HepG2 (cell line): ENCODE measurements around the gene MAIP1. TPM values are rescaled to one million over a fixed set of nuclear protein-coding genes. Genes with fewer than 3 reads are reported as not detected.

ENCODE experiments used
- BCL6 ChIP-seq: IDR thresholded peaks from 2 replicates; pipeline ENCODE4 v1.6.1; 2016; ENCODE audit warnings: missing genetic modification reagents, missing compliant biosample characterization
- CHD4 ChIP-seq: fragments of 200-600 bp; sonication (generic); IDR thresholded peaks from 2 replicates; pipeline ENCODE4 v1.7.0; 2017; ENCODE audit warnings: mild to moderate bottlenecking, low read length, borderline replicate concordance
- HDAC2 ChIP-seq: sonication (generic); formaldehyde crosslinking; IDR thresholded peaks from 2 replicates; pipeline ENCODE4 v1.4.0; 2020; ENCODE audit warnings: missing genetic modification reagents
- HNRNPLL ChIP-seq: fragments of 200-400 bp; formaldehyde crosslinking; IDR thresholded peaks from 2 replicates; pipeline ENCODE4 v1.6.1; 2017; ENCODE audit warnings: mild to moderate bottlenecking, low read depth, low read length; ENCODE audit not compliant: poor library complexity, severe bottlenecking
- PITX1 ChIP-seq: sonication (generic); formaldehyde crosslinking; IDR thresholded peaks from 2 replicates; pipeline ENCODE4 v1.5.1; 2020; ENCODE audit warnings: mild to moderate bottlenecking, missing genetic modification reagents
- TGIF2 ChIP-seq: IDR thresholded peaks from 2 replicates; pipeline ENCODE4 v1.6.1; 2016; ENCODE audit warnings: control low read depth, missing compliant biosample characterization
- ZBTB40 ChIP-seq, 2 experiments: fragments of 450-650 bp in 1 of 2; sonication (generic) in 1 of 2; formaldehyde crosslinking in 1 of 2; IDR thresholded peaks; 2 replicates each; pipeline versions ENCODE4 v1.6.1 to v1.8.0; 2016 to 2022; ENCODE audit warnings: antibody characterized with exemption in 1 of 2, mild to moderate bottlenecking in 1 of 2, missing genetic modification reagents in 1 of 2
- ZFAT ChIP-seq: sonication (generic); formaldehyde crosslinking; conservative IDR thresholded peaks from 2 replicates; pipeline ENCODE4 v1.8.1; 2023; ENCODE audit warnings: missing genetic modification reagents, inconsistent platforms
- ZNF205 ChIP-seq: IDR thresholded peaks from 2 replicates; pipeline ENCODE4 v1.6.1; 2018; ENCODE audit warnings: missing biosample characterization, missing genetic modification reagents
- ZNF207 ChIP-seq: fragments of 450-650 bp; IDR thresholded peaks from 2 replicates; pipeline ENCODE4 v1.6.1; 2016; ENCODE audit warnings: antibody characterized with exemption, borderline replicate concordance
- ZNF543 ChIP-seq: sonication (generic); formaldehyde crosslinking; IDR thresholded peaks from 2 replicates; pipeline ENCODE4 v1.4.0; 2020; ENCODE audit warnings: mild to moderate bottlenecking, missing genetic modification reagents
- ZNF772 ChIP-seq: sonication (generic); formaldehyde crosslinking; IDR thresholded peaks from 2 replicates; pipeline ENCODE4 v1.5.0; 2020; ENCODE audit warnings: mild to moderate bottlenecking, missing genetic modification reagents
- ZNF878 ChIP-seq: sonication (generic); formaldehyde crosslinking; IDR thresholded peaks from 2 replicates; pipeline ENCODE4 v1.8.1; 2023; ENCODE audit warnings: mild to moderate bottlenecking, missing genetic modification reagents, moderate library complexity
- polyA plus RNA-seq, 8 experiments: library from polyadenylated mRNA; depleted of rRNA in 3 of 8; stranded (reverse) in 7 of 8; unstranded in 1 of 8; fragments of >200 nt; fragmentation: Illumina TruSeq in 4 of 8; extraction: Trizol in 4 of 8; gene quantifications; 2 replicates each; pipeline versions ENCODE4 v1.2.1 to v1.2.3, GENCODE V29; 2011 to 2016; ENCODE audit warnings: low read depth in 4 of 8, missing spikeins in 1 of 8, mixed read lengths in 1 of 8; ENCODE audit not compliant: insufficient read depth in 1 of 8
- total RNA-seq, 5 experiments: library from RNA; depleted of rRNA; stranded (reverse); fragments of >200 nt; fragmentation: Illumina TruSeq; extraction: Trizol; gene quantifications; 2 replicates each; pipeline ENCODE4 v1.2.3, GENCODE V29; 2016; ENCODE audit warnings: low read depth in 1 of 5
- TF ChIP-seq, protein P1 (sequence below): sonication (generic); formaldehyde crosslinking; IDR thresholded peaks from 2 replicates; pipeline ENCODE4 v1.5.0; 2020; ENCODE audit warnings: mild to moderate bottlenecking, missing genetic modification reagents, moderate library complexity
- TF ChIP-seq, protein P2 (sequence below): sonication (generic); formaldehyde crosslinking; IDR thresholded peaks from 2 replicates; pipeline ENCODE4 v1.4.0; 2020; ENCODE audit warnings: missing genetic modification reagents
- TF ChIP-seq, protein P3 (sequence below): sonication (generic); formaldehyde crosslinking; IDR thresholded peaks from 2 replicates; pipeline ENCODE4 v1.5.0; 2020; ENCODE audit warnings: missing genetic modification reagents, mild to moderate bottlenecking, borderline replicate concordance

The MAIP1 gene
- total and polyA plus RNA-seq, 2 of the 13 experiments (the other 11 are each of a cell fraction or from before 2014, with no cell fraction given) = 22.3 to 72.9 TPM

- TF ChIP-seq ZBTB40 (IDR thresholded peaks at IDR 0.05) (peak; percentile 93), ZBTB40 (CRISPR knock-in tag; IDR thresholded peaks at IDR 0.05) (peak; percentile 89), ZNF772 (CRISPR knock-in tag) (peak; percentile 98; the same call in 1 of the 2 replicates), TGIF2 (0 out of 2 replicates have a peak, but pooled peaks have one; percentile 4), PITX1 (peak; percentile 85), ZFAT (no peak; the same call in 1 of the 2 replicates), ZNF205 (CRISPR knock-in tag) (peak; percentile 96), ZNF878 (CRISPR knock-in tag) (peak; percentile 94), HDAC2 (CRISPR knock-in tag) (peak; percentile 86), ZNF207 (no peak), CHD4 (no peak), HNRNPLL (peak; percentile 87), ZNF543 (CRISPR knock-in tag) (peak; percentile 97), BCL6 (CRISPR knock-in tag) (peak; percentile 62; the same call in 1 of the 2 replicates)
- TF ChIP-seq, protein P1, sequence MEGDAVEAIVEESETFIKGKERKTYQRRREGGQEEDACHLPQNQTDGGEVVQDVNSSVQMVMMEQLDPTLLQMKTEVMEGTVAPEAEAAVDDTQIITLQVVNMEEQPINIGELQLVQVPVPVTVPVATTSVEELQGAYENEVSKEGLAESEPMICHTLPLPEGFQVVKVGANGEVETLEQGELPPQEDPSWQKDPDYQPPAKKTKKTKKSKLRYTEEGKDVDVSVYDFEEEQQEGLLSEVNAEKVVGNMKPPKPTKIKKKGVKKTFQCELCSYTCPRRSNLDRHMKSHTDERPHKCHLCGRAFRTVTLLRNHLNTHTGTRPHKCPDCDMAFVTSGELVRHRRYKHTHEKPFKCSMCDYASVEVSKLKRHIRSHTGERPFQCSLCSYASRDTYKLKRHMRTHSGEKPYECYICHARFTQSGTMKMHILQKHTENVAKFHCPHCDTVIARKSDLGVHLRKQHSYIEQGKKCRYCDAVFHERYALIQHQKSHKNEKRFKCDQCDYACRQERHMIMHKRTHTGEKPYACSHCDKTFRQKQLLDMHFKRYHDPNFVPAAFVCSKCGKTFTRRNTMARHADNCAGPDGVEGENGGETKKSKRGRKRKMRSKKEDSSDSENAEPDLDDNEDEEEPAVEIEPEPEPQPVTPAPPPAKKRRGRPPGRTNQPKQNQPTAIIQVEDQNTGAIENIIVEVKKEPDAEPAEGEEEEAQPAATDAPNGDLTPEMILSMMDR = peak; percentile 66
- TF ChIP-seq, protein P2, sequence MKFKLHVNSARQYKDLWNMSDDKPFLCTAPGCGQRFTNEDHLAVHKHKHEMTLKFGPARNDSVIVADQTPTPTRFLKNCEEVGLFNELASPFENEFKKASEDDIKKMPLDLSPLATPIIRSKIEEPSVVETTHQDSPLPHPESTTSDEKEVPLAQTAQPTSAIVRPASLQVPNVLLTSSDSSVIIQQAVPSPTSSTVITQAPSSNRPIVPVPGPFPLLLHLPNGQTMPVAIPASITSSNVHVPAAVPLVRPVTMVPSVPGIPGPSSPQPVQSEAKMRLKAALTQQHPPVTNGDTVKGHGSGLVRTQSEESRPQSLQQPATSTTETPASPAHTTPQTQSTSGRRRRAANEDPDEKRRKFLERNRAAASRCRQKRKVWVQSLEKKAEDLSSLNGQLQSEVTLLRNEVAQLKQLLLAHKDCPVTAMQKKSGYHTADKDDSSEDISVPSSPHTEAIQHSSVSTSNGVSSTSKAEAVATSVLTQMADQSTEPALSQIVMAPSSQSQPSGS (CRISPR knock-in tag) = peak; percentile 68
- TF ChIP-seq, protein P3, sequence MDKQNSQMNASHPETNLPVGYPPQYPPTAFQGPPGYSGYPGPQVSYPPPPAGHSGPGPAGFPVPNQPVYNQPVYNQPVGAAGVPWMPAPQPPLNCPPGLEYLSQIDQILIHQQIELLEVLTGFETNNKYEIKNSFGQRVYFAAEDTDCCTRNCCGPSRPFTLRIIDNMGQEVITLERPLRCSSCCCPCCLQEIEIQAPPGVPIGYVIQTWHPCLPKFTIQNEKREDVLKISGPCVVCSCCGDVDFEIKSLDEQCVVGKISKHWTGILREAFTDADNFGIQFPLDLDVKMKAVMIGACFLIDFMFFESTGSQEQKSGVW (CRISPR knock-in tag) = 0 out of 2 replicates have a peak, but pooled peaks have one; percentile 50
Observed at GRCh38 chr2:199955339-199956061, at the start of gene MAIP1, which contains the start of gene TYW5 (continued).
